CD4-positive, alpha-beta T cell treated with Interleukin-10 for 1 hour (primary cell): ENCODE measurements around the gene LRCH1.

Experiments used
- DNase-seq: peaks from one replicate; pipeline ENCODE4 v3.0.0-alpha.2; 2020

LRCH1 gene

DNA sequence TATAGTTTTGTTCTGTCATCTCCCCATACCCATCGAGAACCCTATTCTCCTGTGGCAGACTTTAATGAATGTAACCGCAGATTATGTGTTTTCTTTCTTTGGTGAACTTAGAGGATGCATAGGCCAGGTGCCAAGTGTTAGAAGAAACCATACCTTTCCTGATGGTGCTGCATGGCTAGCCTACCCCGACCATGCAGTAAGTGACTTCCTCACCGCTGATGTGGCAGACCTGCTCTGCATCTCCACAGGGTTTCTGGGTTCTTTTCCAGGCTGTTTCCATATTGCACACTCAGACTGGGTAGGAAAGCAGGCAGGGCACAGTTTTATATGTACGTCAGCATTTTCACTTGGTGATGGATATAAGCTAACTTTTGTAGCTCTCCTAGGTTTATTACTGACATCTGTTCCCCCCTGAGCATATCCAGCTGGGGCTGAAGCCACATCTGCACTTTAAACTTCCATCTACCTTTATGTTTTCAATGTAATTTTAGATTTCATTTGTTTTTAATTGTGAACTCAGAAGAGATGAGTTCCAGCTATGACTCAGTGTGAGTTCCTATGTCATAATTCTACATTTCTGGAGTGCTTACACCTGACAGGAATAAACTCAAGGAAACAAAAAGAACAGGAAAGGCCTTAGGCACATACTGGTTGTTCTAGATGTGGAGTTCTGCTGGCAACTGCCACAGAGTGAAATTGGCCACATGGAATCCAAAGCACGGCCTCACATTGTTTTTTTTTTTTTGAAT is 42.3 kb downstream of the LRCH1 start:
- DNase-seq: no peak

DNA sequence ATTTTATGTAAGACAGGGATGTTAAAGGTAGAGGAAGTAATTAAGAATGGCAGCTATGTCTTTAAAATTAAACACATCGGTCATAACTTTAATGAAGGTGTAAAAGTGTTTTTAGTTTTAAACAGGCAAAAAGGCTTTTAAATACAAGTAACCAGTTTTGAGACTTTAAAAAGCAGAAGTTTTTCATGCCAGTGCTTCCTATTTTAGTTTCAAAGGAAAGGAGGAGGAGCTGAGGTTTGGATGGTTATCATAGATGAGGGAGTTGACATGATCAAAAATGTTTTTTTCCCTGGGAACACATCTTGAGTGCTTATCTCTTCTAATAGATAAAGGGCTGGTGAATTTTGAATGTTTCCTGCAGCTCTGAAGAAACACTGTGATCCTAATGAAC is 42.9 kb downstream of the LRCH1 start:
- no peak for DNase-seq

DNA sequence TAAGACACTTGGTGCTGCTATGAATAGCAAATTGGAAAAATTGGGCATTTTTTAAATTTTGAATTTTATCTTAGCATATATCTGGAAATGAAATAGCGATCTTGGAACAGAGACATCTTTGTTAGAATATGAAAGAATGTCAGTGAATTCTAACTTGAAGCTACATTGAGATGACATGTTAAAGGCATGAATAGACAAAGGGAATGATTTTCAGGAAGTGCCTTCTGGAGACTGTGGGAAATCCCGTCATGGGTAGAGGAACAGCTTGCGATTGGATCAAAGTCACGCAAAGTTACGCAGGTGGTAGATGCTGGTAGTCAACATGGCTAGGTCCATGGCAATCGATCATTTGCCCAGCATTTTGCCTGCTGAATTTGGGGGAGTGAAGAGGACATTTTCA is 43.5 kb downstream of the LRCH1 start:
- DNase-seq: no peak

DNA sequence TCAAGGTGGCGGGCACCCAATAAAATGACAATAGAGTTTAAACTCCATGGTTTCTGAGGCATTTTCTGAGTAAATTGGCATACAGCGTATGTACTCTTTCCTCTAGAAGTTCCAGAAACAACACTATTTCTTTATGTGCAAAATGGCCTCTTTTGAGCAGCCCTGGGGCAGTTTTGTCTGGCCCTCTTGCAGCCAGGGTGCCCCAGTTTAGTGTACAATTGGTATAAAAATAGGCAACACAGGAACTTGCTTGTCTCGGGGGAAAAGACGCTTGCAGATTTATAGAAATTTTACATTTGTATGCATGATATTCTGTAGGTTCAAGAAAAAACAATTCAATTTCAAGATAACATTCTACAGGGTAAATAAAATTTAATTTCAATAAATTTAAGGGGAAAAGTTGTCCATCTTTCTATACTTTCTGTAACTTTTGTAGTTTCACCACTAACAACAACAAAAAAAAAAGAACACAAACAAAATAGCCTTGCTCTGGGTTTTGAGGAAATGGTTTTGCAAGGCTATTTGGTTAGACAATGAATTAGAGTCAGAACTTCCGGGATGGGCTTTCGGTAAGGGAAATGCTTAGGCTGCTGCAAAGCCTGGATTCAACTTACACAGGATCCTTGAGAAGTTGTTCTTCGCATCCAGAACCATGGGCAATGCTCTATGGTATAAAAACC is 45.3 kb downstream of the LRCH1 start:
- no peak for DNase-seq

DNA sequence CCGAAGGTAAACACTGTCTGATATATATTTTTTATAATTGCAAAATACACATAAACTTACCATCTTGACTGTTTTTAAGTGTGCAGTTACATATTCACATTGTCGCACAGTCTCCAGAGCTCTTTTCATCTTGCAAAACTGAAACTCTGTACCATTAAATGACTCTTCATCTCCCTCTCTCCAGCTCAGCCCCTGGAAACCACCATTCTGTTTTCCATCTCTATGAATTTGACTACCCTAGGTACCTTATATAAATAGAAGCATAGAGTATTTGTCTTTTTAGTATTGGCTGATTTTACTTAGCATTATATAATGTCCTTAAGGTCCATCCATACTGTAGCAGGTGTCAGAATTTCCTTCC is 45.8 kb downstream of the LRCH1 start:
- no peak for DNase-seq

DNA sequence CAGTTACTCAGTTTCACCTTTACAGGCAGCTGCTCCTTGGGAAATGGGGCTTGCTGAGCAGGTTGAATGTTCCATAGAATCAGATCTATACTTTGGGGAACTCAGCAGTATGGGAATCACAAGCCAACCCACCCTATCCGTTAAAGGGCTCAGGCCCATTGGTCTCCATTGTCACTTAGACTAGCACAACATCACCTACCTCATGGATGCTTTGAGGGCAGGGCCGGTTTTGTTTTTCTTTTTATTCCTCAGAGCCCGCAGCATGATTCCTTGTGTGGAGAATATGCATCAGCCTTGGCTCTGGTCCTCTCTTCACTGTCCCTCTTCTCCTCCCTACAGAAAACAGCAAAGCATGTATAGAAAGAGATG is 48.0 kb downstream of the LRCH1 start:
- no peak for DNase-seq

DNA sequence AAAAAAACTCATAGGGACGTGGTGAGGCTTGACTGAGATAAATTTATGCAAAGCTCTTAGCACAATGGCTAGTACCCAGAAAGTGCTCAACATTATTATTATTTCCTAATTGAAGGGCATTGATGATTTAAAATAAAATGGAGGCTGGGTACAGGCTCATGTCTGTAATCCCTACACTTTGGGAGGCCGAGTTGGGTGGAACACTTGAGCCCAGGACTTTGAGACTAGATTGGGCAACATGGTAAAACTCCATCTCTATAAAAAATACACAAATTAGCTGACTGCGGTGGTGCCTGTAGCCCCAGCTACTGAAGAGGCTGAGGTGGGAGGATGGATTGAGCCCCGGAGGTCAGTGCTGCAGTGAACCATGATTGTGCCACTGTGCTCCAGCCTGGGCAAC is 49.6 kb downstream of the LRCH1 start:
- DNase-seq: no peak

DNA sequence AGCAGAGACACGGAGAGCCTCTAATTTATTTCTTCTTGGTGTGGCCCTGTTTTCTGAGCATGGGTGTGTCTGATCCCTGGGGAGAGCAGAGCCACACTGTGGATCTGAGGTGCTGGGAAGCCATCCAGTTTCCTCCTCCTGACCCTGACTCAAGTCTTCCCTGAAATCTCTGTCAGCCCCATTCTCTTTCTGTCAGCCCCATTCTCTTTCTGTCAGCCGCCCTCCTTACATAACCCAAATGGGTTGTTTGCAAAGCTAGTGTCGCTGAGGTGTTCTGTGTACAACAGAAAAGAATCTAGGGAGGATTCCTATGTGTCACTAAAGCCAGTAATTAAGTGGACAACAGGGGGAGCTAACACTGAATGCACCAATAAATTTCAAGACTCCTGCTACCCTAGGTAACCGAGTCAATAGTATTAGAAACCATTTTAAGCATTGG is 50.2 kb downstream of the LRCH1 start:
- peak; percentile 12 for DNase-seq

DNA sequence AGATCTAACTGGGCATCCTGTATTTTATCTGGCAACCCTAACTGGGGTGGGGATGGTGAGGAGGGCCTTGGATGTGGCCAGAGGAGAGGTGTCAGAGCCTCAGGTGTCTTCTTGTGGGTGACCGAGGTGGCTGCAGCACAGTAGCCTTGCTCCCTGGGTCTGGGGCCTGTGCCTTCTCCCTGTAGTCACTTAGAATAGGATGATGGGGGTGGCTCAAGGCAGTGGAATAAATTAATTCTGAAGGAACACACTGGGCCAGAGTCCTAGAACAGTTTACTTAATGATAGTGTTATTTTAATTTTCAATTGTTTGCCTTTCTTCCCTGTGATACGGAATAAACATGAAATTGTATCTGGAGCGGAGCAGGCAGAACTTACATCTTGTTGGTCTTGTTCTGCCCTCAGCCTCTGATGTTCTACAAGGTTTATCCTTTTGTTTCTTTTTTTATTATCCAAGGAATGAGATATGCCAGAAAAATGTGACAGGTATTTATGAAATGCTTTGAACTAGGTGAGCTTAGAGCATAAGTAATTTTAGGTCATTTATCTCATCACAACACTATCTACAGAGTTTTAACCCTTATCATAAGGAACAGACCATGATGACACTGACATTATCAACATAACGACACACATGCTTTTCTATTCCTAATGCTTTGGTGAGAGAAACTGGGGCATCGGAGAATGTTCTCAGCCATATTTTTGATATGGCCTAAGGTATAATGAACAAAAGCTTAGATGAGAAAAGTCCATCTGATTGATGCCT is 51.4 kb downstream of the LRCH1 start:
- DNase-seq: no peak

DNA sequence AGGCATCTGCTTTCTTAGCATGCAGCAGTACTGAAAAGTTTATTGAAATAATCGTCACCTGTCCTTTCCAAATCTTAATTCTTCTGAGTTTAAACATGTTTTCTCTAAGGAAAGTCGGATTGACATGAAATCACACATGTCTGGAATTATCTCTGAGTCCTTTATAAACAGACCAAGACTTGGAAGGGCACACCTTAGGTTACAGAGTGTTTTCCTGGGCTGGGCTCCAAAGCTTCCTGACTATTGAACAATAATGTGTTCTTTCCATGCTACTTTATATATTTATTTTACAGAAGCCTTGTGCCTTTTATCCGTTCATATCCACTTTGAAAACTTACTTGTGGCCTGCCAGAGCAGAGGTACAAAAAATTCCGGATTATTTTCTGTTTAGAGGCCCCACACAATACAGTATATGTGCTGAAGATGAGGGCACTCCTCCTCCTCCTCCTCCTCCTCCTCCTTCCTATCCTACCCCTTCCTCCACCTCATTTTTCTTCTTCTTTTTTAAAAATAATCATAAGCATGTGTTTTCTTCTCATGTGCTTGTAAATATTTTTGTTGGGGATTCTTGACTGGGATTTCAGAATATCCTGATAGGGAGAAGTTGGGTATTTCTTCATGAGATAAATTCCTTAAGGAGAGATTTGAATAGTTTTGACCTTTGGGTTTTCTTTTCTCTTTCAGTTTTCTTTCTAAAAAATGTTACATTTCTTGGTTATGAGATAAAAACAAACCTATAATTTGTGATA is 52.3 kb downstream of the LRCH1 start:
- DNase-seq: no peak

DNA sequence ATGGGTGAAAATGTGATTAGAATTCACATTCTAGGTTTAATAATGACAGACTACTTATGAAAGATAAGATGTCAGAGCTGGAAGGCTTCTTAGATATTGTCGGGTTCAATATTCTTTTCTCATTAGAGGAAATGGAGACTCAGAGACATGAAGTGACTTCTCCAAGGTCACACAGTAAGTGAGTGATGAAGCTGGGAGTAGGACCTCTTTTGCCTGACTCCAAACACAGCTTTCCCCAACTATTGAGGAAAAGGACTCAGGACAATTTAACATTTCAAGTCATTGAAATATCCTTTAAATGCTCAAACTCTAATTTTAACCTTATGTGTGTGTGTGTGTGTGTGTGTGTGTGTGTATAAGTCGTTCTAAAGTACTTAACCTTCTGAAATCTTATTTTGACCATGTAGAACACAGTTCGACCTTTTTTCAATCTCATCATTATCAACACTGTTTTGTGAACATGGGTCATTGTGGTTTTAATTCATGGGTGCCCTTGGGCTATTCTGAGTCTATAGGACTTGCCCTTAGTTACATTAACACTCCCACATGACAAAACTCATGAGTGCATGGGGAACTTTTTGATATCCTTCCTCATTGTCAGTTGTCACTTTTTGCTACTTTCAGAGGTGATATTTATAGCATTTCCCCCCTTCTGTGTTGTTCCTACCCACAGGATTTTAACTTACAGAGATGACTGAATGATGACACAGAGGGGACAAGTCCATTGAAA is 53.0 kb downstream of the LRCH1 start:
- peak; percentile 4 for DNase-seq

DNA sequence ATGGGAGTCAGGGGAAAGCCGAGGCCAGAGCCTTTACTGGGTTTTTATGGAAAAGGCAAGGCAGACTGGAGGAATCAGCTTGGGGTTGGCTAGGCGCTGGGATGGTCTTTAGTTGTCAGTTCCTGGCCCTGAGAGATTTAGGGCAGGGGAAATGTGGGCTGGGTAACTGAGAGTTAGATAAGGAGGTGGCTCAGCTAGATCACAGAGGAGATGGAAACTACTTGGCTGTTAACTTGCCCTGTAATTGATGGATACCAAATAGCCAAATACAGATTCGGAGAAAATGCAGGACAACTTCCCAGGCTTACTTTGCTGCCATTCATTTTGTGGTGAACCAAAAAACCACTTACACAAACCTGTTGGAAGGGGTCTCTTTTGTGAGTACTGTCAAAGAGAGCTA is 54.0 kb downstream of the LRCH1 start:
- DNase-seq: no peak

DNA sequence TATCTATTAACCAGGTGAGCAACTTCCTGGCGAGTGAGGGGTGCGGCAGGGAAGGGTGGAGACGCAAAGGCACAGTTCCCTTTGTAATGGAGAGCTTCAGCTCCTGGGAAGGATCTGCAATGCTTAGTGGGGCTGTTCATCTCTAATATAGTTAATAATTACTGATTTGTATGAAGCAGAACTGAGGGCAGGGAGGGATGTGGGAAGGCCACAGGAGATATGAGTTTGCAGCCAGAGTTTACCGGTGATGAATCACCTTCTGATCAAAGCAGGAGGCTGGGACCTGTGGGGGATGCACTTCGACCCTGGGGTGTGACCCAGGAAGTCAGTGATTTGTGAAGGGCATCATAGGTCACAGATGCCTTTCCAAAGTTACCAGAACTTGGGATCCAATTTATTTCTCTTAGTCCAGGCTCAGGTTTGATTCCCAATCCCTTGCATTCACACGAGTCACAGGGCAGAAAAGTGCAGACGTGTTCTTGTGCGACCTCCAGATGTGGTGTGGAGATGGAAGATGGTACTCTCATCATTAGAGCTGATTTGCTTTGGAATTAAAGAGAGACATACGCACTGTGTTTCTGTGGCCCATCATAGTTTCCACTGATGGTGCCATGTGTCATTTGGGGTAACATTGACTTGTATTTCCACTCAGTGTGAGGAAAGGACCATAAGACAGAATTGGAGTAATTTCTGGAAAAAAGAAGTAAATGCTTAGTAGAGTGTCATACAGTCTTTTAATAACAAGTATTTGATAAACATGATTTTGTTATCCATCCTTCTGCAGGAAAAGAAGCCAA is 55.0 kb downstream of the LRCH1 start:
- DNase-seq: no peak

DNA sequence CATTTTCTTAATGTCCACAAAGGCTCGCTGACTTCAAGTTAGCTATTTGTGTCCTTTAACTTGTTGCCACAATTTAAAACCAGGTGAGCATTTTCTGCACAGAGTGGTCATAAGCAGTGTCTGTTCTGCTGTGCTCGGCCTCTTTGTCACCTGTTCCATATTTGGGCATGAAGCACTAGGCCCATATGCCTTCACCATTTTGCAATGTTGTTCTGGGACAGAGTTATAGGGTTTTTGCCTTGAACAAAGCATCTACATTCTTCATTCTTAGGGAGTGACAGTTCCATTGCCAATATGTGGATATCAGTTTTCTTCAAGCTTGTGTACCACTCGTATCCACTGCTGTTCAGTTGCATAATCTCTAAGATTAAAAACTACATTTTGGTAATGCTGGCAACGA is 56.1 kb downstream of the LRCH1 start:
- no peak for DNase-seq

DNA sequence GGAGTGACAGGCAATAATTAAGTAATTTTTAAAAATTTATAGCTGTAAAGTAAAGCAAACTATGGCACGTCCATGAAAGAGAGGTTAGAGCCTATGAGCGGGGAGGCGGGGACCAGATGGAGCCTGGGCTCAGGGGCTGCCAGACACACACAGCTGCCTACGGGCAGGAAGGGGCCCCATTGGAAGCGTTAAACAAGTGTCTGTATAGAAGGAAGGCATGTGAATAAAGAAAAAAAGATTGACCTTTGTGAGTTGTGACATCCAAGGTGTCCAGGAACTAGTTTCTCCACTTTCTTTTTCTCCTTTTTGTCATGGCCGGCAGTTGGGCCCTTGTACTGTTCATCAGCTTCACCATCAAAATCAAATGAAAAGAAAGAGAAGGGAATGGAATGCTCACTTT is 56.8 kb downstream of the LRCH1 start:
- no peak for DNase-seq

DNA sequence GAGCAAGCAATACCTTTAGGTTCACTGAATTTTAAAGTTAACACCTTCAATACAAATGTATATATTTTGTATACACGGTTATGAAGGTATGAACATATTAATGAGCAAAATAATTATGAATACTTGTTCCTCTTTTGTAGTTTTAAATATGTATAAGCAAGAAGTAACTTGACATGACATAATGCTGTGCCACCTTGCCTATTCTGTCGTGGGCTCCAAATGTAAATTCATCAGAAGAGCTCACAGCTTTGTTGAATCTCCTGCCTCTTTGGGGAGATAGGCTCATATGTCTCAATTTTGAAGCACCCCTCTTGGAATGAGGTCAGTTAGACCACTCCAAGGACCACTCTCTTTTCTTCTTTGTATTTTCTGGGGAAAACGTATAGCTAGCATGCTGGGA is 59.3 kb downstream of the LRCH1 start:
- DNase-seq: no peak

DNA sequence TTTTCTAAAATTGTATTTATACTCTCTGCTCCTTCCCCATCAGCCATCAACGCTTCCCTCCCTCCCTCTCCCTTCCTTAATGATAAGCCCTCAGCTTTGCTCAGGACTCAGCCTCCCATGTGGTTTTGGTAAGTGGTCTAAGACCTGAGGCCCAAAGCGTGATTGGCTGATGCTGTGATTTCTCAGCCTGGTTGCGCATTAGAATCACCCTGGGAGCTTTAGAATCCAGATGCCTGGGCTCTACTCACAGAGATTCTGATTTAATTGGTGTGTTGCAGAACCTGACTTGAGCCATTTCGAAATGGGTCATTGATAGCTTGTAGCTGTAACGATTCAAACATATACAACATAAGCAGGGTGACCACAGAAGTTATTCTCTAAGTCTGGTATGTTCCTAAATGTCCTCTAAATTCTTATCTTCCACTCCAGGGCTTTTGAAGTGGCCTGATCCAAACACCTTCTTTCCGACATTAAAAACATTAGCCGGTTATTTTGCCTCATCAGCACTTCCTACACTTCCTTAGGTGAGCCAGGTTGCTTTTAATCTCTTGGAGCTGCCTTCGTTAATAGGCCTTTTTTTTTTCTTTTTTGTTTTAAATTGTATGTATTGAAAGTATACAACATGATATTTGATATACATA is 60.6 kb downstream of the LRCH1 start:
- no peak for DNase-seq

DNA sequence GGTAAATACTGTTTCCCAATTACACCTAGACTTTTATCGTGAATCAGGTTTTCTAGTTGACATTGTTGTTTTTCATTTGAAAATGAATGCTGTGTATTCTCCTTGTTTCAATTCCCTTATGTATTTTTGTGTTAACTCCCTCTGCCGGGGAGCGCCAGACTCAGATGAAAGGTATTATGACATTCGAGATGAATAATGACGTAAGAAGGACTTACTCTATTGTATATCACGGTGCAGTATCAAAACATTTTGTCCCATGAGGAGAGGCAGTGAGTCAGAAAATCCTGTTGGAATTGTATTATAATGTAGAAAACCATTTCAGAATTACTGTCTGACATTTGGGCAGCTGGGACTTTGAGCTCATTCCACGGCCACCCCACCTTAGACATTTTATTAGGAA is 61.6 kb downstream of the LRCH1 start:
- no peak for DNase-seq

DNA sequence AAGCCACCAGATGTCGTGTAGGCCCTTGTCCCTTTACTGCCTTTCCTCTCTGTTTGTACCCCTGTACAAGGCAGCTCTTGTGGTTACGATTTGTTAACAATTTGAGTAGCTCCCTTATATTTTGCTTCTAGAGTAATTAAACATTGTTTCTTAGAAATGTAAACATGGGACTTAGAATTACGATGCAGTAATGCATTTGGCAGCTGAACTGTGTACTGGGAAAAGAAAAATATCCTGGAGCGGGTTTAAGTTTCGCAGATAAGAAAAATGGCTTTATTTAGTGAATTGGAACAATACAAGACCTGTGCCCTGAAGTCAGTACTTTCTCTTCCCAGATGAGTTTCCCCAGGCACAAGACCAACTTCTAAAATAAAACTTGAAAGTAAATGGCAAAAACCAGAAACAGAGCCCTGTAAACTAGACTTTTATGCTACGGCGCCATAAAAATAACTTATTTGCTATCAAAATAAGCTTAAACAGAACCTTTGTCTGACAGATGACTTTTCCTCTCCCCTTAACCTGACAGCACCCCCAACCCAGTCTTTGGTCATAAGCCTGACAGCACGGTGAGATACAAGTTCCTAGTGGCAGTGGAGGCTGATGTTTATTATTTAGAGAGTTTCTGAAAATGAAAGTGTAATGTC is 63.0 kb downstream of the LRCH1 start:
- DNase-seq: no peak

DNA sequence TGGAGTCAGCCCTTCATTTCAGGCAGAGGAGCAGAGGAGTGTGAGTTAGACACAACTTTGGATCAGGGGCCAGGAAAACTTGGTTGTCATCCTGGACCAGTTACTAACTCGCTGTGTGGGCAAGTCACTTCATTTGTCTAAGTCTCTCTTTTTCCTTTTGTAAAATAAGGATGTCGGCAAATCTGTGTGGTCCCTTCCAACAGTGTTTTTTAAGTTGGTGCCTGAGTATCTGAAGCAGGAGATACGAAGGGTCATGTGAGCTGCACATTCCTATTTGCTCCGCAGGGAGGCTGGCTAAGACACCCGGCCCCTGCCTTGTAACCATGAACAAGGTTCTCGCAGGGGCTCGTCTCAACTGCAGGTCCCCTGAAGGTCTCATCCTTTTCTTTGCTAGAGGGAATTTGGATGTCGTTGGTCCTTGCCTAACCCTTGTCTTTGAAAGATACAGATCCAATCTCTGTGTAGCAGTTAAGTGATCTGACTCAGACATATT is 64.3 kb downstream of the LRCH1 start:
- no peak for DNase-seq

DNA sequence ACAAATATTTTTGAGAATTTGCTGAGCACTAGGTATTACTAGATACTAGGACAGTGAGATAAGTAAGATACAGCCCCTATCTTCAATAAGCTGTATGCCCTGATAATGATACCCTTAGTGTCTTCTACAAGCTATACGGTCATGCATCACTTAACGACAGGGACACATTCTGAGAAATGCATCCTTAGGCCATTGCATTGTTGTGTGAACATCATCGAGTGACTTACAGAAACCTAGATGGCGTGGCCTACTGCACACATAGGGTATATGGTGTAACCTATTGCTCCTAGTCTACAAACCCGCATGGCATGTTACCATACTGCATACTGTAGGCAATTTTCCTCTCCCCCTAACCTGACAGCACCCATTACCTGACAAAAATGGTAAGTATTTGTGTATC is 64.9 kb downstream of the LRCH1 start:
- no peak for DNase-seq
